ES-I3 (cell line): ENCODE measurements around the gene KYAT1.

ENCODE experiments used
- H3K36me3 ChIP-seq: 2 replicates; pipeline ENCODE4 v1.6.1; 2013; ENCODE audit warnings: mild to moderate bottlenecking, low read length, control low read depth, moderate library complexity; ENCODE audit not compliant: insufficient read depth
- H3K4me1 ChIP-seq: 2 replicates; pipeline ENCODE4 v1.6.1; 2013; ENCODE audit warnings: mild to moderate bottlenecking, control low read depth, low read length; ENCODE audit not compliant: insufficient read depth
- H3K9ac ChIP-seq: 2 replicates; pipeline ENCODE4 v1.6.1; 2013; ENCODE audit warnings: low read depth, mild to moderate bottlenecking, low read length, moderate library complexity
- H3K9me3 ChIP-seq: 2 replicates; pipeline ENCODE4 v1.6.1; 2013; ENCODE audit warnings: mild to moderate bottlenecking, low read length, moderate library complexity; ENCODE audit not compliant: control insufficient read depth, insufficient read depth

Gene KYAT1

DNA sequence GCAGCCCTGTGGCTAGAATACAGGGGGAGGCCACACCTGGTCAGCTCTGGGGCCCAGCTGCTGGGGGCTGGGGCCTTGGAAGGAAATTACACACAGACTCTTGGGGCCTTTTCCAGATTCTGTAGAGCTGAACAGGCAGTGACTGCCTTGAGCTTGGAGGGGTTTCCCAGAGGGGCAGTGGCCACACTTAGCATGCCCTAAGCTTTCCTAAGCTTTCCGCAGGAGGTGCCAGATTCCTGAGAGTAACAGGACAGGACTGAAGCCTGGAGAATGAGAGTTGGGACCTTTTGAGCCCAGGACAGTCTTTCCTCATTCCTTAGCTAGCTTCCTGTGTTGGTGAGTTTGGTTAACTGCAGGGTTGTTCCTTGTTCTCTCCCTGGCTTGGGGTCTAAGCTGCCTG, 93.3 kb downstream of the KYAT1 start:
- Histone ChIP-seq H3K9me3 (no peaks in the 10 kb centered on the region), H3K4me1 (no peaks in the 10 kb centered on the region; the same call in 1 of the 2 replicates), H3K36me3 (0 out of 2 replicates have a peak, but pooled peaks cover 2% of the 10 kb centered on the region), H3K9ac (no peak overlapping the region)

DNA sequence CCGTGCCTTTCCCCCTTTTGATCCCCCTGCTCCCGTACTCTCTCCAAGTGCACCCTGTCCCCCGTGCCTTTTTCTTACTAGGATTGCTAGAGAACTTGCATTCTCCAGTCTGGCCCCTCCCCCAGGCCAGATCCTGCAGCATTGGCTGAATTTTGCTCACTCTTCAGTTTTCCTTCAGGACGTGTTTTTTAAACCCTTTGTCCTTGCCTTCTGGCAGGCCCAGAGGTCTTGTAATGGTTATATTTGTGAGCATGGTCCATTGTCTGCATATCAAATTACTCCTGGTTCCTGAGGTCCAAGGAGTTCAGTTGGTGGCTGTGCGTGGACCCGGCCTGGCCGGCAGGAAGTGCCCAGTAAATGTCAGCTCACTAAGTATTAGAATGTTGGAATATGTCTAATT, 94.1 kb downstream of the KYAT1 start:
- 0 out of 2 replicates have a peak, but pooled peaks cover 2% of the 10 kb centered on the region for H3K36me3 ChIP-seq
- no peaks in the 10 kb centered on the region for H3K9me3 ChIP-seq
- H3K4me1 ChIP-seq = no peaks in the 10 kb centered on the region; the same call in 1 of the 2 replicates
- peak overlapping the region; percentile 97 for H3K9ac ChIP-seq

DNA sequence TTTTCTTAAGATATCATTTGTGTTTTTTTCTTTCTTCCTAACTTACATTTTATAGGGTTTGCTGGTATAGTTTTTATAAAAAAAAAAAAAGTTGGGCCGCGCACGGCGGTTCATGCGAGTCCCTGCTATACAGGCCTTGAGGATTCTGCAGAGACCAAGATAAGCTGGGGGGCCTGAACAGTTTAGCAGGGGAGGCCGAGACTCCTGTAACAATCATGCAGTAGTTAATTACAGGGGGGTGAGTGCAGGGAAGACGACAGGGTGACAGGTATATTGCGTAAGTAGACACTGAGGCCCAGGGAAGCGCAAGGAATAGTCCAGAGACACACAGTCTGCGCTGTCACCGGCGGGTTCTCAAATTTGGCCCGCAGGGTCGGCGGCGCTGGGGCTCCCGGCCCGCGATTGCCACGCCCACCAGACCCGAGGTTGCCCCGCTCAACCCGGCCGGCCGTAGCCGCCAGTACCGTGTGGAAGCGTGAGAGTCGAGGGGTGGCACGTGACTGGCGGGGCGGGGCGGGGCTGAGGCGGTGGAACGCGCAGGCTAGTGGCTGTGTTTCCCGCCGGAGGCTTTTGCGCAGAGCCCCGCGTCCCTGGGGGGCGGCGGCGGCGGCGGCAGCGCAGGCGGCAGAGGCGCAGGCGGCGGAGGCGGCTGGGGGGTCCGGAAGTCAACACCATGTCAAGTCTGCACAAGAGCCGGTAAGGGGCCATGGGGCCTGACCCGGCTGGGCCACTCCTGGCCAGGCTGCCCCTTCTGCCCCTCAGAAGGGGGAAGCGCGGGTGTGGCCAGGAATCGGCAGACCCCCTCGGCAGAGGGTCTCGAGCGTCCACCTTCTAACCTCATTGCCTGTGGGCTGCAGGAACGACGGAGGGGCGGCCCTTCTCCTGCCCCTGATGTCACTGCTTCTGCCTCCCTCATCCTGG, 94.8 kb downstream of the KYAT1 start, which contains the start of gene TBC1D13:
Gene TBC1D13 (plus strand): TSS at position 573 of the 921 bp plus-strand sequence. CDS start 101 bp downstream, at position 674.
- H3K4me1 ChIP-seq = no peaks in the 10 kb centered on the region; the same call in 1 of the 2 replicates

DNA sequence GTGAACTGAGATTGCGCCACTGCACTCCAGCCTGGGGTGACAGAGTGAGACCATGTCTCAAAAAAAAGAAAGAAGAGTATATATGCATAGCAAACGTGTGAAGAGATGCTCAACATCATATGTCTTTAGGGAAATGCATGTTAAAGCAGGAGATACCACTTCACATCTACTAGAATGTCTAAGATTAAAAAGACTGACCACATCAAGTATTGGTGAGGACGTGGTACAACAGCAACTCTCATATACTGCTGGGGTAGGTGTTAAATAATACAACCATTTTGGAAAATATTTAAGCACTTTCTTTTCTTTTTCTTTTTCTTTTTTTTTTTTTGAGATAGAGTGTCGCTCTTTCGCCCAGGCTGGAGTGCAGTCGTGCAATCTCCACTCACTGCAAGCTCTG, 96.3 kb downstream of the KYAT1 start:
- H3K9me3 ChIP-seq = no peaks in the 10 kb centered on the region; the same call in 1 of the 2 replicates
- H3K9ac ChIP-seq = no peak overlapping the region
- no peaks in the 10 kb centered on the region; the same call in 1 of the 2 replicates for H3K4me1 ChIP-seq
- H3K36me3 ChIP-seq = no peaks in the 10 kb centered on the region

More for the DNA sequence above, 94.8 kb downstream of the KYAT1 start, which contains the start of gene TBC1D13:
- Histone ChIP-seq H3K9me3 (no peaks in the 10 kb centered on the region), H3K9ac (peak within 1 kb of the TSS; percentile 97), H3K36me3 (0 out of 2 replicates have a peak, but pooled peaks cover under 1% of the 10 kb centered on the region)
